GDM1 (cell line): ENCODE results near the gene LPP.
"Not testable (repeated sequence)": the region's sequence is repeated elsewhere in the genome, so short reads cannot be mapped to it uniquely, and the experiment has no call there.

Experiments
- DNase-seq: peaks from one replicate; lab custom pipeline; 2025; lab: John Stamatoyannopoulos, UW

Gene LPP, protein sequence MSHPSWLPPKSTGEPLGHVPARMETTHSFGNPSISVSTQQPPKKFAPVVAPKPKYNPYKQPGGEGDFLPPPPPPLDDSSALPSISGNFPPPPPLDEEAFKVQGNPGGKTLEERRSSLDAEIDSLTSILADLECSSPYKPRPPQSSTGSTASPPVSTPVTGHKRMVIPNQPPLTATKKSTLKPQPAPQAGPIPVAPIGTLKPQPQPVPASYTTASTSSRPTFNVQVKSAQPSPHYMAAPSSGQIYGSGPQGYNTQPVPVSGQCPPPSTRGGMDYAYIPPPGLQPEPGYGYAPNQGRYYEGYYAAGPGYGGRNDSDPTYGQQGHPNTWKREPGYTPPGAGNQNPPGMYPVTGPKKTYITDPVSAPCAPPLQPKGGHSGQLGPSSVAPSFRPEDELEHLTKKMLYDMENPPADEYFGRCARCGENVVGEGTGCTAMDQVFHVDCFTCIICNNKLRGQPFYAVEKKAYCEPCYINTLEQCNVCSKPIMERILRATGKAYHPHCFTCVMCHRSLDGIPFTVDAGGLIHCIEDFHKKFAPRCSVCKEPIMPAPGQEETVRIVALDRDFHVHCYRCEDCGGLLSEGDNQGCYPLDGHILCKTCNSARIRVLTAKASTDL

DNA sequence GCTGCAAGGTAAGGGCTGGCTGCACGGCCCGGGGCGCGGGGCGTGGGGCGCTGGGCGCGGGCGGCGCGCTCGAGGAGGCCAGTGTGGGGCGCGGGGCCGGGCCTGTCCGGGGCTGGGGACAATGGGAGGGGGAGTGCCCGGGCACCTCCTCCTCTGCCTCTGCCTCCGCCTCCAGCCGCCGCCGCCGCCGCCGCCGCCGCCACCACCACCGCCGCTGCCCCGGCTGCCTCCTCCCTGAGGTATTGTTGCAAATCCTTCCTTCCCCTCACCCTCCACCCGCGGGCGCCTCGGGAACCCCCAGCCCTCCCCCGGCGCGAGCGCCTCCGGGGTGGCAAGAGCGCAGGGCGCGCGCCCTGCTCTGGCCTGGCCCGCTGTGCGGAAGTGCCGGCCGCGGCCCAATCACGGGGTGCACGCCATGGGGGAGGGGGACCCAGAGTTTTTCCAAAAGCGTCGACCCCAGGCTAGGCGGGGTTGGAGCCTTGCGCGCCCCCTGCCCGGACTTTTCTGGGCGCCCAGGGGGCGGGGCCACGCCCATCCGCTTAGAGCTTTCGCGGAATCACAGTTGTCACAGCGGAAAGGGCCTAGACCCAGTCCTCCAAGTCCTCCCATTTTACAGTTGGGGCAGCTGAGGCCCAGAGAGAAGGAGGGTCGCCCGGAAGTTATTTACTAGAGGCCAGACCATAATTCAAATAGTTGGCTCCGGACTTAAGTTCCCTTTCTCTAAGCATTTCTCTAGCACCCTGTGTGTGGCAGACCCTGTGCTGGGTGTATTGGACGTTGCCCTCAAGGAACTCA is at the start of gene LPP:
LPP (plus strand) TSS at position 144 of the 795 bp plus-strand sequence. CDS start 251,964 bp downstream, outside the sequence.
- peak; percentile 52 for DNase-seq

DNA sequence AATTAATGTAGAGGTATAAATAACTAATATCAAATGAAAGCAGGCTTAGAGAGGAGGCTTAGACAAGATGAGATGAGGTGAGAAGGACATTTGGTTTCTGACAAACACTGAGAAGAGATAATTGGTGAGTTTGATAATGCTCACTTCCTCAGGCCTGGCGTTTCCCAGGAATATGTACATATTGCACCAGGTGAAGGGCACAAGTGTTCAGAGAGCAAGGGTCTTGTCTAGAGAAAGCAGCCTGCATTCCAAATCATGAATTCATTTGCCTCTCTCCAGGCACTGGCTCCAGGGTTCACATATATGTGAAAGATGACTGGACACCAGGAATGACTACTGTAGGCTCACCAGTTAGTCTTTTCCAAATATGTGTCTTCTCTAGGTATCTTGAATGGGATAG is 48.0 kb upstream of the LPP start:
- DNase-seq = no peak

DNA sequence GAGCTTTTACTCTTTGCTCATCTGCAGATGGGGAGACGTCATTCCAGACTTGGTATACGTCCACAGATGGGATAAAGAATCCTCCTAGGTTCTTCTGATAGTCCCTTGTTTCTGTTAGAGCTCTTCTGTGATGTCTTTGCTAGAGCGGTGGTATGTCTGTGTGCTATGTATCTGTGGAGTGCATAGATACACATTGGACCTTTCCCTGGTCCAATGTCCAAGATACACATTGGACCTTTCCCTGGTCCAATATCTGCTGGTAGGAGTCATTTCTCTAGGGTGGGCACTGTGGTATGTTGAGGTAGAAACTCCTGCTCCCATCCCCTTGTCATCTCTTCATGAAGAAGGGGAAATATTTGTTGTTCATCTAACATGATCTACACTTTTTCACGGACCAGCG is 47.5 kb upstream of the LPP start:
- DNase-seq = no peak

DNA sequence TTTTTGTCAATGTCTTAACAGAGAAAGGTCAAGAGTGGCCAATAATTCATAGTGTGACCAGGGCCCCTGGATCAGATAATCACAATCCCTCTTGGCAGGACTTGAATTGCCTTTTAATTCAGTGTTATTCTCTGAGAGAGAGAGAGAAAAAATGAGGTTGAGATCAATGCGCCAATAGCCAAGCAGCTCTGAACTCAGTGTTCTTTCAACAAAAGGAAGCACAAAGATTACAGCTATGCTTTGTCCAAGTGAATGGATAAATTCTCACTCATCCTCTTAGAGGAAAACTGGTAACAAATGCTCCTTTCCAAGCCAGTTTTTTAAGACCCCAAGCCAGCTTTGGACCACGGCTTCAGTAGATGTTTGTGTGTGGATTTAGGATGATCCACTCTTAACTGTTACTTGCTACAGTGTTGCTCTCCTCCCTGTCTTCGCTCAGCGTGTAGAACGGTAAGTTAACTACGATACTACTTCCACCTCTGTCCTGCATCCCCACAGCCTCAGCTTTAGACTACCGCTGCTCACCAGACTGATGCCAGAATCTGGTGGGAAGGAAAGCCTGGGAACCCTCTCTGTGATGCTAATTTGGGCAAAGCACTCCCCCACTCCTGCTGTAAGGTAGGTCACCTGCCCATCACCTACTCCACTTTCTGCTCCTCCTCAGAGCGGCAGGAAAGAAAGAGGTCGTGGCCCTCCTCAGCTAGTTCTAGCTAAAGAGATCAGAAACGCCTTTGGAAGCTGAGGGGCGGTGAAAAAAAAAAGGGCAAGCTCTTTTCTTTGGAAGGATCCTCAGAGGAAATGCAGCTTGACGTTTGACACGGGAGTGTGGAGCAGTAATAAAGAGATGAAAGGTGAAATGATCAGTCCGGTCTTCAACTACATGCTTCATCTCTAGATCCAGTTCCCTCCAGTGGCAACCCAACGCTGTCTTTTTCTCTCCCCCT is 46.8 kb upstream of the LPP start:
- no peak for DNase-seq

DNA sequence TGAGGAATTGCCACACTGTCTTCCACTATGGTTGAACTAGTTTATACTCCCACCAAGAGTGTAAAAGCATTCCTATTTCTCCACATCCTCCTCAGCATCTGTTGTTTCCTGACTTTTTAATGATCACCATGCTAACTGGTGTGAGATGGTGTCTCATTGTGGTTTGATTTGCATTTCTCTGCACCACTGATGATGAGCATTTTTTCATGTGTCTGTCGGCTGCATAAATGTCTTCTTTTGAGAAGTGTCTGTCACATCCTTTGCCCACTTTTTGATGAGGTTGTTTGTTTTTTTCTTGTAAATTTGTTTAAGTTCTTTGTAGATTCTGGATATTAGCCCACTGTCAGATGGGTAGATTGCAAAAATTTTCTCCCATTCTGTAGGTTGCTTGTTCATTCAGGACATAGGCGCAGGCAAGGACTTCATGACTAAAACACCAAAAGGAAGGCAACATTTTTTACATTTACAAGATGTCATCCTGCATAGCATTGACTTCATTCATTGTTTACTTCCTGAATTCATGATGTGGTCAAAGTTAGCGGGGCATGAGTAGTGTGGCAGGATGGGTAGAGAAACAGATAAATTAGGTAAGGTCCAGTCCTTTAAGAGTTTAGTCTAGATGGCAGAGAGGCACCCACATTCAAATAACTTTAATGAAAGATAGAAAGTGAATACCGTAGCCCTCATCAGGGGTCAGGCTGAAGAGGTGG is 45.1 kb upstream of the LPP start:
- no peak for DNase-seq

GRCh38 chr3:188111002-188111584 is 42.9 kb upstream of the LPP start:
- no peak for DNase-seq

GRCh38 chr3:188113756-188114155 is 40.2 kb upstream of the LPP start:
- DNase-seq = no peak

- no peak for DNase-seq
Observed at GRCh38 chr3:188119846-188120245, 34.1 kb upstream of the LPP start.

- DNase-seq = no peak
Observed at GRCh38 chr3:188122571-188123169, 31.3 kb upstream of the LPP start.

GRCh38 chr3:188123170-188123905 is 30.6 kb upstream of the LPP start:
- DNase-seq = no peak

DNA sequence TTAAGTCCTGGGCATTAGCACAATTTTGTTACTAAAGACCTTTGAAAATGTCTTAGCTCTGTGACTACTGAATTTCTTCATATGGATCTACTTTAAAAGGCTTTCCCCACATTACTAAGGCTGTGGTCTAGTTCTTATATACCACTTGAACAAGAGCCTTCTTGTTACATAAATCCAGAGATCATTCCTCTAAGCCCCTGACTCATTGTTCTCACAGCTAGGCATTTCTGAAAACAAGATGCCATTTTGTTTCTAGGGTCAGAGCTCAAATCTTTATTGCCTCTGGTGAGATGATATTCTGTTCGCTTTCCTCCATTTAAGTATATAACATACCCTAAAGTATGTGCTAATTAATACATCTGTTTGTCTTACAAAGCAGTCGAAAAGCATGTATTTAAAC is 29.8 kb upstream of the LPP start:
- no peak for DNase-seq

- no peak for DNase-seq
Observed at GRCh38 chr3:188125076-188125475, 28.9 kb upstream of the LPP start.

DNA sequence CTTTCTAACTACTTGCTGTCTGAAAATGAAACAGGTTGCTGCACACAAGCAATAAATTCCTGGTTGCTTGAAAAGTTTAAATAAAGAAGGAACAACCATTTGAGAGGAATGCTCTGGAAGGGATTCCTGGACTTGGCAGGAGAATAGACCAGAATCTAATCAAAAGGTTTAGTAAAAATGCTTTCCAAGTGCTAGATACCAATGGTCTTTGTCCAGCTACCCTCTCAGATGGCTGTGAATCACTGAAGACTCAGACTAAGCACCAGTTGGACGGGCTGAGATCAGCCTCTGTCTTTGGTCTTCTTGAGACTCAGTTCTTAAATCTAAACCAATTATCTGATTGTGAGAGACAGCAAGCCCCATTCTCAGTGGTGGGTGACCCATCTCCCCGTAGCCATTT is 27.7 kb upstream of the LPP start:
- DNase-seq = no peak

- no peak for DNase-seq
Observed at GRCh38 chr3:188126934-188127333, 27.0 kb upstream of the LPP start.

- DNase-seq = no peak
Observed at GRCh38 chr3:188128905-188129304, 25.1 kb upstream of the LPP start.

GRCh38 chr3:188131023-188131422 is 22.9 kb upstream of the LPP start:
- DNase-seq = not testable (repeated sequence)

DNA sequence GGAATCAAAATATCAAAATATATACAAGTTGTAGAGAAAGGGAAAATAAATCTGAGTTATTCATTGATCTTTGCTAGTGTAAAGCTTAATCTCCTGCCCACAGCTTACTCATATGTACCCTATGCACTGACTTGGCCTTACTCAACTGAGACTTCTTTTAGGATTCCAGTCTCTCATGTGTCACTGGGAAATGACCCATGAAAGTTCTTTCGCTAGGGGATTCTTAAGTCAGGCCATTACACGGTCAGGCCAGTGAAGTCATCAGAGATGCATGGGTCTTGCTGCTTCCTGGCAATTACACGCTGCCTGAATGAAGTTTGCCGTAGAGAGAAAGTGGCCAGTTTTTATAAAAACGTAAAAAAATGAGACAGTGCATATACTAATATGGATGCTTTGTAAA is 20.7 kb upstream of the LPP start:
- DNase-seq = no peak

GRCh38 chr3:188133646-188134045 is 20.3 kb upstream of the LPP start:
- no peak for DNase-seq

- DNase-seq = no peak
Observed at GRCh38 chr3:188134079-188134478, 19.9 kb upstream of the LPP start.

DNA sequence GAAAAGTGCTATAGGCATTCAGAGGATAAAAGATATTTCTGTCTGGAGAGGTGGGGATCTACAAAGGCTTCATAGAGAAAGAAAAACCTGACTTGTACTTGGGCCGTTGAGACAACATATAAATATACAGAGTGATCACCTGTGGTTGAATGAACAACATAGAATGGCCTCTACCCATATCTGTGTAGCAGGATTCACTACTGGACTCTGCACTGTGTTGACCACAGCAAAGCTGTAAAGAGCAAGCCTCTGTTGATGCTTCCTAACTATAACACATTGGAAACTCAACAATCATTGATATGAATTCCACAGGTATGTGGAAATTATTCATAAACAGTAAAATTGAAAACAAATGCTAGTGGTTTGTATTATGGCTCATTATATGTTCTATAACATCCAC is 19.1 kb upstream of the LPP start:
- DNase-seq = no peak
